T47D (cell line): Measurements from ENCODE around the gene AMMECR1.
"Not testable (repeated sequence)": the region's sequence is repeated elsewhere in the genome, so short reads cannot be mapped to it uniquely, and the experiment has no call there.

ENCODE experiments used
- DNase-seq, 2 experiments: peaks; one replicate each; pipeline versions ENCODE4 v3.0.0 to v3.0.0-alpha.2; 2011 to 2012; ENCODE audit warnings: low read depth in 1 of 2, low spot score in 1 of 2
- JUND ChIP-seq: IDR thresholded peaks from 2 replicates; pipeline ENCODE4 v1.6.1; 2012; ENCODE audit warnings: low read depth
- in situ Hi-C: cut with HindIII; loops from 2 replicates; pipeline ENCODE4 v1.10.0; 2016; ENCODE audit warnings: low sequenced_read_pairs, low pct_unique_long_range_greater_than_20kb

Gene AMMECR1

DNA sequence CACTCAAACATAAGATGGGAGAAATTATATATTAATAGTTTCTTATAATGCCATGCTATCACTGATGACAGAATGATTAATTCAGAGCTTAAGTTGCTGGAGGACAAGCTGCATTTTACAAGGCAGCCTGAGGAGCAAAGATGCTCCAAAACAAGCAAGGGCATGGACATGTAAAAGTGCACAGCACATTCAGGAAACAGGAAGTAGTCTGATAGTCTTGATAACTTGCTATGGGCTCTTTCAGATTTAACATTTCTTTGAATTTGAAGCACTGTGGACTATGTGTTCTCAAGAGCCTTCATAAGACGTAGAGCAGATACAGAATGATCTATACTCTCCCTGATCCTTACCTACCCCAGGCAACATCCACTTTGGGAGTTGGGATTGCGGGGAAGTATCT is 50.0 kb downstream of the AMMECR1 start:
- TF ChIP-seq JUND: no peak
- in situ Hi-C loops: no loop called here
- DNase-seq: no peak

GRCh38 chrX:110265661-110266060 is 52.2 kb downstream of the AMMECR1 start:
- DNase-seq: no peak
- in situ Hi-C loops: no loop called here
- TF ChIP-seq JUND: no peak

GRCh38 chrX:110259117-110259516 is 58.8 kb downstream of the AMMECR1 start:
- TF ChIP-seq JUND: no peak
- DNase-seq: no peak
- in situ Hi-C loops: no loop called here

- in situ Hi-C loops: no loop called here
- DNase-seq: no peak
- no peak for TF ChIP-seq JUND
Observed at GRCh38 chrX:110258552-110258951, 59.3 kb downstream of the AMMECR1 start.

DNA sequence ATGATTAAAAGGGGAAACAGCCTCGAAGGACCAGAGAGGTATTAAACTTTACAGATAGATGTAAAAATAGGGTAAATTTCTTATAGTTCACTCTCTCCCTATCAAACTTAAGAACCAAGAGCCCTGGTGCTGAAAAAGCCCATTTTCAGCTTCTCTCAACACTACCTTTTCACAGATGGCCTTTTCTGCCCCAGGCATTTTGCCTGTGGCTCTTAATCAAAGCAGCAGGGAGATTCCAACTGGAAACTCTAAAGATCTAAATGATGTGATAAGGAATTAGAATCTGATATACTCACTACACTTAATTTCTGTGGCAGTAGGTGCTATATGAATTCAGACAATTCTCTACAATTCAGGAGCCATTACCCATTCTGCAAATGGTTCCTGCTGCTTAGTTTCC is 60.0 kb downstream of the AMMECR1 start:
- in situ Hi-C loops: no loop called here
- TF ChIP-seq JUND: no peak
- DNase-seq: no peak

DNA sequence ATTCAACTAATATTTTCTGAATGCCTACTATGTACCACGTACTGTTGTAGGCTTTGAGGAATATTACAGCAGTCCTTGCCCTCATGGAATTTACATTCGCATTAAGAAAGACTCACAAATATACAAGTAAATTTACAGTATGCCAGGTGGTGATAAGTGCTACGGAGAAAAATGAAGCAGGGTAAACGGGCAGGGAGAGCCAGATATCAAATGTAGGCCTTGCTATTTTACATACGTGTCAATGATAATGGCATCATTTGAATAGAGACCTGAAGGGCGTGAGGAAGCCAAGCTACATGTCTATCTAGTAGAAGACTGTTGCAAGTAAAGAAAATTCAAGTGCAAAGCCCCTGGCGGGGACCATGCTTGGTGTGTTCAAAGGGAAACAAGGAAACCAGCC is 65.2 kb downstream of the AMMECR1 start:
- in situ Hi-C loops: no loop called here
- no peak for TF ChIP-seq JUND
- DNase-seq: no peak

- in situ Hi-C loops: no loop called here
- TF ChIP-seq JUND: no peak
- no peak for DNase-seq
Observed at GRCh38 chrX:110251961-110252360, 65.9 kb downstream of the AMMECR1 start.

DNA sequence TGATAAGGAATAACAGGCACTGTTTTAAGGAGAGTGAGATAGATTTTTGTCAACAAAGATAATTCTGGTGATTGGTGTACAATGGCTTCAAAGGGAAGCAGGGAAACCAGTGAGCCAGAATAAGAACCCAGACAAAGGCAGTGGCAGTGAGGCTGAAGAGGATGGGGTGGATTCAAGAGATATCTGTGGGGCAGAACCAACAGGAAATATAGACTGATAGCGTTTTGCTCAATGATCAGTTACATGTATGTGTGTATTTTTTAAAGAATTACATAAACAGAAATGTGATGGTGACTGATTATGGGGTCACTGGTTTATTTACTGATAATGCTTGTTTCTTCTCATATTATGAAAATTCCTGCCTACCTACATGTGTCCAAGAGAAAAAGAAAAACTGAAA is 66.4 kb downstream of the AMMECR1 start:
- no peak for DNase-seq
- in situ Hi-C loops: no loop called here
- no peak for TF ChIP-seq JUND

- in situ Hi-C loops: no loop called here
- TF ChIP-seq JUND: no peak
- no peak for DNase-seq
Observed at GRCh38 chrX:110250847-110251246, 67.0 kb downstream of the AMMECR1 start.

GRCh38 chrX:110248578-110248977 is 69.3 kb downstream of the AMMECR1 start:
- in situ Hi-C loops: no loop called here
- no peak for TF ChIP-seq JUND
- DNase-seq: no peak

GRCh38 chrX:110245011-110245410 is 72.9 kb downstream of the AMMECR1 start:
- in situ Hi-C loops: no loop called here
- no peak for DNase-seq
- no peak for TF ChIP-seq JUND

- in situ Hi-C loops: no loop called here
- TF ChIP-seq JUND: no peak
- DNase-seq: peak in 1 of 2 experiments; percentile 32
Observed at GRCh38 chrX:110242371-110242770, 75.5 kb downstream of the AMMECR1 start.

DNA sequence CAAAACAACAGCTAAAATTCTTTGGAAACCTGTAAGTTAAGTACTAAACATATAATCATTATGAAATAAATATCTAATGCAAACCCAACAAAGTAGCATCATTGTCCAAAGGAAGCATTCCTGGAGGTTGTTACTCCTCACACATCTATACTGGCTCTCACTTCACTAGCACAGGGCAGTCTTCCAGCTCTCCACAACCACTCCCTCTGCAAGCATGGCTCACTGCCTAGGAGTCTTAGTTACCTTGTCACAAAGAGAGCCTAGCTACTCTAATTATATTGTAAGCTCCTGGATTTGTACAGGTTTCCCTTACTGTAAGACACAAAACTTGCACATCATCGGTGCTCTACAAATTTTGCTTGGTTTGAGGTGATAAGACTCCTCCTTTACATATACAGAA is 76.1 kb downstream of the AMMECR1 start:
- in situ Hi-C loops: no loop called here
- TF ChIP-seq JUND: no peak
- peak in 1 of 2 experiments; percentile 27 for DNase-seq

DNA sequence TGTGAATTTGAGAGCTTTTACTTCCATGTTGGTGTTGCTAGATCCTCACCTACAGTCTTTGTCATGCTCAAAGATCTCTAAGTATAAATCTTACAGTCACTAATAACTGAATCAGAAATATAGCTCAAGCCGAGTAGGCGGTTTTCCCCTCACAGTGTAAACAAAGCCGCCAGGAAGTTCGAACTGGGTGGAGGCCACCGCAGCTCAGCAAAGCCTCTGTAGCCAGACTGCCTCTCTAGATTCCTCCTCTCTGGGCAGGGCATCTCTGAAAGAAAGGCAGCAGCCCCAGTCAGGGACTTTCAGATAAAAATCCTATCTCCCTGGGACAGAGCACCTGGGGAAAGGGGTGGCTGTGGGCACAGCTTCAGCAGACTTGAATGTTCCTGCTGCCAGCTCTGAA is 79.6 kb downstream of the AMMECR1 start:
- in situ Hi-C loops, DNase-seq: not testable (repeated sequence)

GRCh38 chrX:110231485-110231884 is 86.4 kb downstream of the AMMECR1 start:
- DNase-seq, in situ Hi-C loops: not testable (repeated sequence)

GRCh38 chrX:110229497-110230111 is 88.3 kb downstream of the AMMECR1 start:
- in situ Hi-C loops: not testable (repeated sequence)
- DNase-seq: peak in 1 of 2 experiments; percentile 75
